ENCODE data around the gene ZNF205.

Gene ZNF205

DNA sequence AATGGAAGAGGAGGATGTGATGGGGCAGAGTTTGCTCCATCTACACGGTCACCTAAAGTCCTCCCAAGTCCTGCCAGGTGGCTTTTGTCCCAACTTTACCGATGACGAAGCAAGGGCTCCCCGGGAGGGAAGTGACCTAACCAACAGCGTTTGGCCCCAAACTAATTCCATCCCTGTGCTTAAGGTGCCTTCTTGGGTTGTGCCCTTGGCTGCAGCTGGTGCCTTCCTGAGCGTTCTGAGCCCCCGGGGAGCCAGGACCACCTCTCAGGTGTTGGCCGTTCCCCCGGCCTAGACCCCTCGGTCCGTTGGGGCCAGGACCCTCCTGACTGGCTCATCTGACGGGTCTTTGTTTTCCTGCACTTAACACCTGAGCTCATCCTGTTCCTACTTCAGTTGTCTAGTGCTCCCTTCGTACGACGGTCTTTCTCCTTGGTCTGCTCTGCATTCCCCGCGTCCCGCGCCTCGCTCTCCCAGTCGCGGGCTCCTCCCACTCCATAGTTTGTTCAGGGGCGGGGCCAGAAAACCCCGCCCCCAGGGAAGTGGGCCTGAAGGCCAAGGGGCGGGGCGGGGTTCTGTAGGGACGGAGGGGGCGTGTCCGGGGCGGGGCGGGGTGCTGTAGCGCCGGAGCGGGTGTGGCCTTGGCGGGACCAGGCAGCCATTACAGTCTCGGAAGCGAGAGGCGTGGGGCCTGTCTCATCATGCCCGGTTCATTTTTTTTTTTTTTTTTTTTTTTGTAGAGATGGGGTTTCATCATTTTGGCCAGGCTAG is 12.5 kb upstream of the ZNF205 start:
- DNase-seq (ENCODE audit: low read depth, low spot score) = peak; percentile 65
- H3K27ac ChIP-seq = no peak overlapping the region

- no peak for DNase-seq (ENCODE audit: low read depth, low spot score)
- no peak overlapping the region for H3K27ac ChIP-seq
These were observed 11.2 kb upstream of the ZNF205 start for GRCh38 chr16:3101018-3101840.

- DNase-seq (ENCODE audit: low read depth, low spot score) = no peak
These were observed 10.4 kb upstream of the ZNF205 start for GRCh38 chr16:3101841-3102470.

DNA sequence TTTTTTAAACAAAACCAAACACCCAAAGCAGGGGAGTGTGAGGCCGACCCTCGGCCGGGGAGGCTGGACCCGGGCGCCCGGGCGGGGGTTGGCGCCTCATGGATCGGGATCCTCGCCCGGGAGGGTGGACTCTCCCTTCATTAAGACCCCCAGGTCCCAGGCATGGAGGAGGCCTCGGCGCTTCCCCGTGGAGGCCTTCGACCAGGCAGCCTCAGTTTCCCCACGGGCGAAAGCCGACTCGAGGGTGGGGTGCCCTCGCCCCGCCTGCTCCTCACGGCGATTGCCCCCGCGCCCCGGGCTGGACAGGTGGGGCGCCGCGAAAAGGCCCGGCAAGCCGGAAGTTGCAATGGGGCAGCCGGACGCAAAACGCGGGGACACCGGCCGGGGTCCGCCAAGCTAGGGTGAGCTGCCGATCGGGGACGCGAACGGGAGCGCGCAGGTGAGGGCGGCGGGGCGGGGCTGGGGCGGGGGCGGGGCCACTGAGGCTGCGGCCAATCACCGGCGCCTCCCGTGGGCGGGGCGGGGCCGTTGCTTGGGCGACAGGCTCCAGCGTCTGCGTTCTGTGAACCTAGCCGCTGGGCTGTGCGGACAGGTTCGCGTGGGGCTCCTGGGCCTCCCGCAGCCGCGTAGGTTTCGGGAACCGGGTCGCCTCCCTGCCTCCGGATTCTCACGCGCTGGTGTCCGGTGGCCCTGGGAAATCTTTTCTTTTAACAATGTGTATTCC is 6.0 kb upstream of the ZNF205 start:
- DNase-seq (ENCODE audit: low read depth, low spot score) = peak; percentile 61
- H3K27ac ChIP-seq = peak overlapping the region; percentile 32

More at GRCh38 chr16:3101841-3102470, 10.4 kb upstream of the ZNF205 start:
- H3K27ac ChIP-seq = no peak overlapping the region

DNA sequence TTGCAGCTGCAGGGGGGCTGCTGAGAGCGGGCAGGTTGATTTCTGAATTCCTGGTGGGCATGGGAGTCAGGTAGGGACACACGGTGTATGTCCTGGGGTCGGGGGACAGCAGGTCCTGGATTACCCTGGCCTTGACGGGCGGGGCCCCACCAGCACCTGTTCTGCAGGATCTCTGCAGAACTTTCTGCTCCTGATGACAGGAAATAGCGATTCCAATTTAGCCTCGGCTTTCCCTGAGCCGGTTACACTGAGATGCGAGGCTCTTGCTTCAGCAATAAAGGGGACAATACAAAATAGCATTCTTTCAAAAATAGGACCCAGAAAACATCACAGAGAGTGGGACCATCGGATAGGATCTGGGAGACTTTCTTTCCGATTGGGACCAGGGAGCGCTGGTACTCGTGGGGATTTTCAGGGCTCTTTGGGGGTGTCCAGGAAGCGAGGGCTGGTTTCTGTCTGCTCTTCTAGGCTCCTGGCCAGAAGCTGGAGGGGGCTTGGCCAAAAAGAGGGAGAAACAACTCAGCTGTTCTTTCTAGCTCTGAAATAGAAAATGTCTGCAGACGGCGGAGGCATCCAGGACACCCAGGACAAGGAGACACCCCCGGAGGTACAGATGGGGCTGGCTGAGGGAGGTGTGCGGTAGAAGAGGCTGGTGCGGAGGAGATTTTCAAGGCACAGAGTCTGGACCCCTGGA is 642 bp downstream of the ZNF205 start:
- H3K27ac ChIP-seq = peak overlapping the region; percentile 12
- no peak for DNase-seq (ENCODE audit: low read depth, low spot score)

- DNase-seq (ENCODE audit: low read depth, low spot score) = no peak
- no peak overlapping the region for H3K27ac ChIP-seq
These were observed 1.5 kb downstream of the ZNF205 start for GRCh38 chr16:3113765-3114479.

- H3K27ac ChIP-seq = no peak overlapping the region
- DNase-seq (ENCODE audit: low read depth, low spot score) = no peak
These were observed 2.6 kb downstream of the ZNF205 start for GRCh38 chr16:3115003-3115402.

- DNase-seq (ENCODE audit: low read depth, low spot score) = no peak
- H3K27ac ChIP-seq = no peak overlapping the region
These were observed 3.2 kb downstream of the ZNF205 start for GRCh38 chr16:3115561-3115960.

DNA sequence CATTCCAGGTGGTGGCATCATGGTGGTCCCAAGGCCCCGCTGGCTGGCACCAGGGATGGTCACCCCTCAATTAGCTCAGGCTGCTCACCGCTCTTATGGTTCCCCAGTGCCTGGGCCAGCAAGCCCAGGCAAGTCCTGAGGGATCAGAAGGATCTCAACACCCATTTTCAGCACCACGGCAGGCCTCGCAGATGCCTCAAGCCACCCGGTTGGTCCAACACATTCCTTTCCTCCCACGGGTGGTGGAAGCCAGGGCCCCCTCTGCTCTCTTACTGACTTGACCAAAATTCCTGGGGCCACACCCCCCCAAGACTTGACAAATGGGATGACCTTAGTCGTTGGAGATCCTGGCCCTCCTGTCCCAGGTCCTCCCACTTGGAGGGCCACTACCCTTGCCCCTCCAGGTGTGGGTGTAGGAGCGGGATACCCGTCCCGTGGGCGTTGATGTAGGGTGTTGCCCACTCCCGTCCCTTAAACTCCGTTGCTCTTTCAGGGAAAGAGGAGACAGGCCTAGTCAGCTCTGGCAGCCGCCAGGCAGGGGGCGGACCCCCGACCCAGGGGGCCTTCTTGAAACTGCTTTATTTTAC is 5.9 kb downstream of the ZNF205 start:
- no peak for DNase-seq (ENCODE audit: low read depth, low spot score)
- H3K27ac ChIP-seq = no peak overlapping the region

- H3K27ac ChIP-seq = no peak overlapping the region
- no peak for DNase-seq (ENCODE audit: low read depth, low spot score)
These were observed 6.5 kb downstream of the ZNF205 start for GRCh38 chr16:3118846-3119245.

- H3K27ac ChIP-seq = no peak overlapping the region
- no peak for DNase-seq (ENCODE audit: low read depth, low spot score)
These were observed 6.9 kb downstream of the ZNF205 start for GRCh38 chr16:3119286-3119685.

- H3K27ac ChIP-seq = no peak overlapping the region
- no peak for DNase-seq (ENCODE audit: low read depth, low spot score)
These were observed 7.5 kb downstream of the ZNF205 start for GRCh38 chr16:3119701-3120408.

GRCh38 chr16:3120435-3120834 is 8.0 kb downstream of the ZNF205 start:
- DNase-seq (ENCODE audit: low read depth, low spot score) = no peak
- H3K27ac ChIP-seq = no peak overlapping the region

GRCh38 chr16:3121851-3122467 is 9.6 kb downstream of the ZNF205 start:
- no peak overlapping the region for H3K27ac ChIP-seq
- DNase-seq (ENCODE audit: low read depth, low spot score) = no peak

DNA sequence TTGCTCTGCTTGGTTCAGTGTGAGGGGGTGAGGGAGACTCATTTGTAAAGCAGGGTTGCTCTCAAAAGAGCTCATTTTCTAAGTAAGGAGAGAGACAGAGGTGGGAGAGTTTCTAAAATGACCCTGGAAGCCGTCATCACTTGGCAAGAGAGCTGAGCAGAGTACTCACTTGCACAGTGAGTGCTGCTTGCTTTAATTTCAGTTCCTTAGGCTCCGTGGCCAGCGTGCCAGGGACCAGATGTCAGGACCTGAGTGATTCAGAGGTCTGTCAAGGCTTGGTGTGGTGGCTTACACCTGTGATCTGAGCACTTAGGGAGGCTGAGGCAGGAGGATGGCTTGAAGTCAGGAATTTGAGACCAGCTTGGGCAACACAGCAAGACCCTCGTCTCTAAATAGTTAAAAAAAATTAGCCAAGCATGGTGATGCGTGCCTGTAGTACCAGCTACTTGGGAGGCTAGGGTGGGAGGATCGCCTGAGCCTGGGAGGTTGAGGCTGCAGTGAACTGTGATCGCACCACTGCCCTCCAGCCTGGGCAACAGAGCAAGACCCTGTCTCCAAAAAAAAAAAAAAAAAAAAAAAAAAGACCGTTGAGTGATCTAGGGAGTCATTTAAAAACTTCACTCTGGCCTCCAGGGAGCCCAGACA is 10.7 kb downstream of the ZNF205 start:
- no peak overlapping the region for H3K27ac ChIP-seq
- DNase-seq (ENCODE audit: low read depth, low spot score) = no peak

DNA sequence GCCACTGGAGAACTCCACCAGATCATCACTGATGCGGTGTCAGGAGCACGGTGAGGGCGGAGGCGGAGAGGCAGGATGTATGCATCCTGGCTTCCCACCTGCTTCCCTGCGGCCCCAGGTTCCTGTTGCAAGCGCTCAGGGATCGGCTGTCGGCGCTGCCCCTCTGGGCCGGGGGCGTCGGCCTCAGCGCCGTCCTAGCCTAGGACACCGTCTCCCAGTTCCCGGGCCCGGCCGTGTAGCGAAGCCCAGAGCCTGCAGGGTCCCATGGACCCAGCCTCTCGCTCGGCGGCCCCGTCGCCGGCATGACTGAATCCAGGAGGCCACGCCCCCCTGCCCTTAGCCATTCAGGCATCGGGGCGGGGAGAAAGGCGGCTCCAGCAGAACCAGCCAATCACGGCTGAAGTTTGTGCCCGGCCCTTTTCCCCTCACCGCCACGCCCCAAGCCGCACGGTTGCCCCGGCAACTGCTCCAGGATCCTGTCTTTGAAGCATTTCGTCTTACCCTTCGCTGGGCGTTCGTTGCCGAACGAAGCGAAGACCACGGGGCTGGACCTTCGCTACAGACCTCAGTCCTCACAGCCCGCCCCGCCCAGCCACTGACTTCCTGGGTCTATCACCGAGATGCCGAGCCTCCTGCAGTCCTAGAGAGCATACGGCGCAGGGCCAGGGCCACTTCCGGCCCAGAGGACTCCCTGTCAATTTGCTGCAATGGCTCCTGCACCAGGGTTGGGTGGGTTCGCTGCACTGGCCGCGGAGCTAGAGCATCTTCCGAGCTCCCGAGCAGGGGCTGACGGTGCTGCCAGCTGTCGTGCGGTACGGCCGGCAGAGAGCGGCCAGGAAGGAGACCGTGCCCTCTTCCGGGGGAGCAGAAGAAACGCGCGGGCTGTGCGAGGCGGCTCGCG is 11.8 kb downstream of the ZNF205 start:
- DNase-seq (ENCODE audit: low read depth, low spot score) = peak; percentile 57
- H3K27ac ChIP-seq = peak overlapping the region; percentile 73
